Activated CD8-positive, alpha-beta T cell treated with anti-CD3 and anti-CD28 coated beads for 36 hours (primary cell): Measurements from ENCODE around the gene FAM3C. TPM values are rescaled to one million over a fixed set of nuclear protein-coding genes. Genes with fewer than 3 reads are reported as not detected.

Source experiments
- ATAC-seq: fragments of 200-7000 bp; cut with Tn5 transposase; one replicate; pipeline ENCODE4 v1.10.0; 2021; ENCODE audit warnings: mild to moderate bottlenecking, moderate library complexity
- CTCF ChIA-PET: fragments of 350-600 bp; sonication (Branson Sonifier 250); formaldehyde crosslinking; loops from one replicate; lab custom pipeline; 2021; ENCODE audit warnings: antibody characterized with exemption; lab: Charles Lee
- POLR2A ChIA-PET: fragments of 350-600 bp; sonication (Branson Sonifier 250); formaldehyde crosslinking; loops from one replicate; lab custom pipeline; 2021; ENCODE audit warnings: antibody characterized with exemption; lab: Charles Lee
- DNase-seq: peaks from one replicate; pipeline ENCODE4 v3.0.0-alpha.2; 2020
- H3K27ac Mint-ChIP-seq: one replicate; pipeline ENCODE4 v1.8.0; 2021; ENCODE audit warnings: mild to moderate bottlenecking, mixed read lengths
- H3K27me3 Mint-ChIP-seq: one replicate; pipeline ENCODE4 v1.8.0; 2021; ENCODE audit warnings: mixed read lengths
- H3K36me3 Mint-ChIP-seq: one replicate; pipeline ENCODE4 v1.8.0; 2021; ENCODE audit warnings: low read depth, mixed read lengths
- H3K4me1 Mint-ChIP-seq: one replicate; pipeline ENCODE4 v1.8.0; 2021; ENCODE audit warnings: low read depth, mixed read lengths
- H3K4me3 Mint-ChIP-seq: one replicate; pipeline ENCODE4 v1.8.0; 2021; ENCODE audit warnings: mild to moderate bottlenecking, moderate library complexity, mixed read lengths
- H3K9me3 Mint-ChIP-seq: one replicate; pipeline ENCODE4 v1.8.0; 2021; ENCODE audit warnings: mixed read lengths
- CTCF ChIP-seq: fragments of 200-600 bp; IDR thresholded peaks from one replicate; pipeline ENCODE4 v1.8.0; 2022; ENCODE audit warnings: antibody characterized with exemption, mild to moderate bottlenecking
- intact Hi-C: fragments of 100-400 bp; cut with micrococcal nuclease; formaldehyde crosslinking; loops from one replicate; pipeline ENCODE4 v1.10.0; 2022
- total RNA-seq, 2 experiments: library from RNA; stranded (reverse); gene quantifications; one replicate each; pipeline ENCODE4 v1.2.3, GENCODE V29; 2021

FAM3C gene
- total RNA-seq, 2 experiments from 2014 or later, result 18.6 to 19.1 TPM

GRCh38 chr7:121330053-121330833, 65.9 kb downstream of the FAM3C start:
- DNase-seq, result peak; percentile 14
- peak overlapping the region; percentile 36 for H3K4me3 Mint-ChIP-seq
- TF ChIP-seq CTCF, result no peak
- peak; percentile 14 for ATAC-seq
- ChIA-PET CTCF (interaction anchor here (0.8 to 2.3 kb wide), 4 partner anchors 31 to 217 kb away, joined by 3 to 9 read pairs (median 3); no protein-coding TSS in a partner anchor), POLR2A (interaction anchor here (0.6 kb wide), 1 partner anchor 30 kb away, joined by 4 read pairs; no protein-coding TSS in a partner anchor)
- no peak overlapping the region for H3K27ac Mint-ChIP-seq
- H3K36me3 Mint-ChIP-seq, result no peaks in the 10 kb centered on the region
- intact Hi-C loops, result no loop called here
- H3K9me3 Mint-ChIP-seq, result no peaks in the 10 kb centered on the region
- peaks cover 47% of the 10 kb centered on the region for H3K27me3 Mint-ChIP-seq
- peaks cover 18% of the 10 kb centered on the region for H3K4me1 Mint-ChIP-seq

- H3K27me3 Mint-ChIP-seq, result peaks cover 44% of the 10 kb centered on the region
- no peaks in the 10 kb centered on the region for H3K36me3 Mint-ChIP-seq
- no peak for TF ChIP-seq CTCF
- ATAC-seq, result peak; percentile 43
- H3K27ac Mint-ChIP-seq, result no peak overlapping the region
- H3K9me3 Mint-ChIP-seq, result no peaks in the 10 kb centered on the region
- DNase-seq, result peak; percentile 35
- intact Hi-C loops, result no loop called here
- H3K4me1 Mint-ChIP-seq, result peaks cover 18% of the 10 kb centered on the region
- peak overlapping the region; percentile 36 for H3K4me3 Mint-ChIP-seq
- POLR2A ChIA-PET, result interaction anchor here (0.6 kb wide), 1 partner anchor 29 kb away, joined by 4 read pairs; no protein-coding TSS in a partner anchor
- CTCF ChIA-PET, result interaction anchor here (0.8 to 2.3 kb wide), 4 partner anchors 32 to 218 kb away, joined by 3 to 9 read pairs (median 3); no protein-coding TSS in a partner anchor
Observed at GRCh38 chr7:121329191-121330052, 66.7 kb downstream of the FAM3C start.

DNA sequence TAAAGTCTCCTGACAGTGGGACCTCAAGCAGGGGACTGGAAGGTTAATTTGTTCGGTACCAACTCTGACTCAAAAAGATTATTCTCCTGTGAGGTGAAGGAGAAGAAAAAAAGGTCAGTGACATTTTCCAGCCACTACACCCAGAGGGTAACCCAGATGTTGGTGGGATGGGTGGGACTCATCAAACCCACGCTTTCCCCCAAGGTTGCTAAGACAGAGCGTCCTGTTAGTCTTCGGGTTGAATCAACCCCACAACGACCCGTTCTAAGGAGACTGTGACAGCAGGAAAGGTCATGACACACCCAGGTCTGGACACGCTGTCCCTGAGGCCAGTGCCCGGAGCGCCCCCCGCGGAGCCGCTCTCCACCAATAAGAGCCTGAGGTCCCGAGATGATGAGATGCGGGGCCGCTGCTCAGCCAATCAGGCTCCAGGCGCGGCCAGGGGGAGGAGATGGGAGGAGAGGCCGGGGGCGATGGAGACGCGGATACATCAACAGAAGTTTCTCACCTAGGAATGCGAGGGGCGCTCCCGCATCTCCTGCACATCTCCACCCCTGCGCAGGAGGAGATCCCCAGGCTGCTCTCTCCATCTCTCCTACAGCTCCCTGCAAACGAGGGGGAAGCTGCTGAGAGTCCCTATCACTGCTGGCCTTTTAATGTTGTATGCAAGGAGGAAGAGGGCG, 67.5 kb downstream of the FAM3C start, which contains the start of gene WNT16:
Gene WNT16, plus strand, starts transcription at position 493 of the 683 bp plus-strand sequence. CDS start 293 bp downstream, outside the sequence.
- Mint-ChIP-seq H3K4me1 (peaks cover 18% of the 10 kb centered on the region), H3K36me3 (no peaks in the 10 kb centered on the region), H3K9me3 (no peaks in the 10 kb centered on the region), H3K27me3 (peaks cover 46% of the 10 kb centered on the region), H3K4me3 (peak within 1 kb of the TSS; percentile 36), H3K27ac (no peak within 1 kb of the TSS)
- intact Hi-C loops, result no loop called here
- no peak for TF ChIP-seq CTCF
- DNase-seq (peak; percentile 7), ATAC-seq (peak; percentile 60)
- POLR2A ChIA-PET, result no interaction called here
- CTCF ChIA-PET, result interaction anchor here (2.3 kb wide), 1 partner anchor 219 kb away, joined by 9 read pairs; no protein-coding TSS in a partner anchor

DNA sequence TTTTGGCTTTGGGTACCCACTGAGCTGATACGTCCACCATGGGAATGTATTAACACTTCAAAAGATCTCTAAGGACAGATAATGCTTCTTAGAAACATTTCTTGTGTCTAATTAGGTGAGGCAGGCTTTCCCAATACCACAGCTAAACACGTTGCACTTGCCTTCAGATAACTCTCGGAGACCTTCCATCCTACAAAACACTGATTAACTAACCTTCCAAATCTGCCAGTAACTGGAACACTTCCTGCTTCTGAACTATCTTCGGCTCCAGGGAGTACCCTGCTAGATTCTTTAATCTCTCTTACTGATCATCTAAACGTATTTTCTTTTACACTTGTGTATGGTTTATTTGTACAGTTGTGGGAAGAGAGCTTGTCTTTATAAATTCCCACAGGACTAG, 68.4 kb downstream of the FAM3C start:
- H3K9me3 Mint-ChIP-seq, result no peaks in the 10 kb centered on the region
- ChIA-PET CTCF (no interaction called here), POLR2A (no interaction called here)
- DNase-seq, result no peak
- TF ChIP-seq CTCF, result no peak
- no peak overlapping the region for H3K27ac Mint-ChIP-seq
- peaks cover 49% of the 10 kb centered on the region for H3K27me3 Mint-ChIP-seq
- peaks cover 18% of the 10 kb centered on the region for H3K4me1 Mint-ChIP-seq
- H3K36me3 Mint-ChIP-seq, result no peaks in the 10 kb centered on the region
- intact Hi-C loops, result no loop called here
- ATAC-seq, result no peak
- no peak overlapping the region for H3K4me3 Mint-ChIP-seq
